Superior temporal gyrus (tissue), 1 donor: ENCODE data around the gene ALDOC.
"Not testable (repeated sequence)": the region's sequence is repeated elsewhere in the genome, so short reads cannot be mapped to it uniquely, and the experiment has no call there.

Source experiments
- DNase-seq: peaks from one replicate; pipeline ENCODE4 v3.0.0-alpha.2; 2016; ENCODE audit errors: extremely low spot score

Gene ALDOC

DNA sequence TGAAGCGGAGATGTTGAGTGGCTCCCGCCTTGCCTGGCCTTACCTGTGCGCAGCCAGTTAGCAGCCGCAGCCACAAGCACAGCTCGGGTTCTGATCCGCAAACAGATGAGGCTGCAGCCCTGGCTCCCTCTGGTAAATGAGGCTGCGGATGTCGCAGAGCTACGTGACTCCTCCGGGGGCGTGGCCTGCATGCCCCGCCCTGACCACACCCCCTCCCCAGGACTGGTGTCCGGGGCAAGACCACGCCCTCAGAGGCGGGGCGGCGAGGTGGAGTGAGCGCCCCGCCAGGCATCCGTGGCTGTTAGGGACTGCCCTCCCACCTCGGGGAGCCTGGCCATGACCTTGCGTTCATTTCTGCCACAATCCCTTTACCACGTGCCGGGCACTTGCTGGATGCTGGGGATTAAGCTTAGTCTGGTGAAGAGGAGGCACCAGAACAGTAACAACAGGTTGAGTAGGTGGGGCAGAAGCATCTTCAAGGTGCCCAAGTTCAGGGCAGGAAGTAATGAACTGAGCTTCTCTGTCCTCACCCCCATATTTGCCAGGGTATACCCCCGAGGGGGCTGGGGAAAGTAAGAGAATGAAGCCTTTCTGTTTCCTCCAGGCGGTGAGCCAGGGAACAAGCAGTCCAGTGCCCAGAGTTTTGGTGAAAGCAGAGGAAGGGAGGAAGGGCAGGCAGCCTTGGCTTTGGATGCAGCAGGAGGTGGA, at the start of gene ALDOC:
ALDOC (minus strand) TSS at position 138 of the 708 bp plus-strand sequence. CDS start 1,363 bp downstream, outside the sequence.
- peak; percentile 96 for DNase-seq

- no peak for DNase-seq
Measured at GRCh38 chr17:28624148-28624547, 47.5 kb upstream of the ALDOC start.

DNA sequence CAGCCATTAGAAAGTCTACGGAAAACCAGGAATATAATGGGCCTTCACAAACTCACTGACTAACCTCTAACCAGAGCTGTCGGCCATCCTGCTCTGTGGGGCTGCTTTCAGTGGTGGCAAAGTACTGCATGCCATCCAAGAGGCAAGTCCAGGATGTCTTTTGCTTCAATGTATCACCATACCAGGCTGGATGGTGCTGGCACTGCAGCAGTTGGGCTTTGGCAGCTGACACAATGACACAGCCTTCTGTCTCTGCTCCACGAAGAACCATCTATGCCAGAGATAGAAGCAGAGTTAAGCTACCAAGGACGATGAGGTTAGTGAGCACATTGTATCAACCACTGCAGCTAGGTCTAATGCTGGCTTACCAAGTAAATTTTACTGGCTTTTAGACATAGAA, 47.0 kb upstream of the ALDOC start:
- no peak for DNase-seq

- no peak for DNase-seq
Measured at GRCh38 chr17:28622186-28622585, 45.5 kb upstream of the ALDOC start.

DNA sequence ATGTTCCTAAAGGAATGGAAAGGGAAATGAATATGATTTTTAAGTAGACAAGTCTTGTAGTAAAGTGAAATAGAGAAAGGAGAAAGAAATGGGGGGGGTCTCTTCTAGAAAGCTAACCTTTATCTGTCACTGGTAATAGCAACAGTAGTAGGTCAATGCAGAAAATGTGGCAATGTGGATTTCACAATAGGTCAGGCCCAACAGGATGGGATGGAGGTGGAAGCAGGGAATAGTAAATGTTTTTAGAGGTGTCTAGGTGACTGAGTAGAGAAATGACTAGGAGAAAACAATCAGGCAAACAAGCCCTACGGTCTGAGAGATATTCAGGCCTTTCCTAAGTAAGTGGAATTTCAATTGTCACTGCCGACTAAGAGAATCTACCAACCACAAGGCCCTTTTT, 43.3 kb upstream of the ALDOC start:
- DNase-seq: no peak

DNA sequence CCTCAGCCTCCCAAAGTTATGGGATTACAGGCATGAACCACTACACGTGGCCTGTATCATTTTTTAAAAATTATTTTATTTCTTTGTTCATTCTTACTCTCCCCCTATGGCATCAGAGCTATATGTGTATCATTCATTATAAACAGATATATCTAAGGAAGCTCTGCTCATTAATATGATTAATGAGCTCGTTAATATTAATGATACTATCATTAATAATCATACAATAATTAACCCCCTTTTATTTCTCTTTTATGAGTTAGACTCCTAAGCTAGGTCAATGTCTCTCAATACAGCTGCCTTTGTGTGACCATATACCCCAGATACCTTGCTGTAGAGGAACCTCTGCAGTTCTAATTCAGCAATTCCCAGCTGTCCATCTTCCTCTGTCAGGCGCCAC, 41.8 kb upstream of the ALDOC start:
- DNase-seq: no peak

GRCh38 chr17:28616281-28616680, 39.6 kb upstream of the ALDOC start:
- DNase-seq: no peak

- no peak for DNase-seq
Measured at GRCh38 chr17:28615260-28615940, 38.7 kb upstream of the ALDOC start.

- DNase-seq: peak; percentile 58
Measured at GRCh38 chr17:28613931-28614381, 37.3 kb upstream of the ALDOC start, which contains the start of gene RSKR. RSKR (minus strand) TSS chr17:28614185; CDS start chr17:28614161, 24 bp downstream.

DNA sequence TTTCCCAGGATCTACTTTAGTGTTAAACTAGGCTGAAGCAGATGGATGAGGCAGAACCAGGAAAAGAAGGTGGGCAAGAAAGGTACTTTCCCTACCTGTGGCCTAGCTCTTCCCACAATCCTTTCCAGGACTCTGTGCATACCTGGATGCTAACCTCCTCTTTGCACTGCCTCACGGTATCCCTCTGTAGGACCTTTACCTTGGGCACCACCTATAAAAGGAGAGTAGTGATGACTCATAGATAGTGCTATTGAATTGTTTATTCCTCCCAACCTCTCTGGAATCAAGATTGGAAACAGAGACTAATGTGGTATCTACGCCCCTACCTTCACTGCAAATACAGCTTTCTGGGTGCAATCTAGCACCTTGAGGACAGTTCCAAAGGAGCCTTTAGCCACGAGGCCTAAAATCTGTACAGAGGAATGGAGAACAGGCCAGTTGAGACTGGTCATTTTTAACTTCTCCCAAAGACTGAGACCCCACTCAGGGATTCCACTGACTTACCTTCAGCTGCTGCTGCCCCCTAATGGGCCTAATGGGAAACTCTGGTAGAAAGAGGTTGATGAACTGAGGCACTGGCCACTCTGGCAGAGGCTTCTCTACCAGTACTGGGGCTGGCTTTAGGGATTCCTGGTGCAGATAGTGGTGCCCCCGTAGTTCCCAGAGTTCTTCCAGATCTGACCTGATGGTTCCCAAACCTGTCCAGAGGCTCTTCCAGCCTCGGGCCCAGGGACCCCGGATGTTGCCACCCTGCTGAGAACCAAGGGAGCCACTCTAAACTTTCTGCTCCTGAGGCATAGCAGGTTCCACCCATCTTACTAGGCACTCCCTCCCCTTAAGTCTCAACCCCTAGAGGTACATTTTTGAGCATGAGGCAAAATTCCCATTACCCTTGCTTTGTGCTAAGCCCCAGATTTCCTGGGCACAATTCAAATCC, 36.5 kb upstream of the ALDOC start:
- peak; percentile 72 for DNase-seq

- DNase-seq: no peak
Measured at GRCh38 chr17:28612531-28612930, 35.8 kb upstream of the ALDOC start.

DNA sequence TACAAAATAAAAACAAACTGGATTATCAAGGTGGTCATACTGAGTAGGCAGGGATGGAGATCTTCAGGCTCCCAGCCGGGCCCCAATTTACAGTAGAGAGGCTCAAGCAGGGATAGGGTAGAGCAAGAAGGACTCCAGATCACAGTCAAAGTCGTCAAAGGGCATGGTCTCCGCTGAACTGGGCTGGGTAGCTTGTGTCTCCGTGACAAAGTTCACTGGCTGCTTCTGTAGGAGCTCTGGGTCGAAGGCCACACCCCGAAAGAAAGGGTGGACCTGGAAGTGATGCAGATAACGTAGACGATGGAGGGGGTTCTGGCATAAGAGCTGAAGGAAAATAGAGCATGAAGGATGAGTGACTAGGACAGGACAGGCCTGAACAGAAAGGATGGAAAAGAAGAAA, 33.7 kb upstream of the ALDOC start:
- no peak for DNase-seq

GRCh38 chr17:28604031-28604430, 27.3 kb upstream of the ALDOC start:
- not testable (repeated sequence) for DNase-seq

DNA sequence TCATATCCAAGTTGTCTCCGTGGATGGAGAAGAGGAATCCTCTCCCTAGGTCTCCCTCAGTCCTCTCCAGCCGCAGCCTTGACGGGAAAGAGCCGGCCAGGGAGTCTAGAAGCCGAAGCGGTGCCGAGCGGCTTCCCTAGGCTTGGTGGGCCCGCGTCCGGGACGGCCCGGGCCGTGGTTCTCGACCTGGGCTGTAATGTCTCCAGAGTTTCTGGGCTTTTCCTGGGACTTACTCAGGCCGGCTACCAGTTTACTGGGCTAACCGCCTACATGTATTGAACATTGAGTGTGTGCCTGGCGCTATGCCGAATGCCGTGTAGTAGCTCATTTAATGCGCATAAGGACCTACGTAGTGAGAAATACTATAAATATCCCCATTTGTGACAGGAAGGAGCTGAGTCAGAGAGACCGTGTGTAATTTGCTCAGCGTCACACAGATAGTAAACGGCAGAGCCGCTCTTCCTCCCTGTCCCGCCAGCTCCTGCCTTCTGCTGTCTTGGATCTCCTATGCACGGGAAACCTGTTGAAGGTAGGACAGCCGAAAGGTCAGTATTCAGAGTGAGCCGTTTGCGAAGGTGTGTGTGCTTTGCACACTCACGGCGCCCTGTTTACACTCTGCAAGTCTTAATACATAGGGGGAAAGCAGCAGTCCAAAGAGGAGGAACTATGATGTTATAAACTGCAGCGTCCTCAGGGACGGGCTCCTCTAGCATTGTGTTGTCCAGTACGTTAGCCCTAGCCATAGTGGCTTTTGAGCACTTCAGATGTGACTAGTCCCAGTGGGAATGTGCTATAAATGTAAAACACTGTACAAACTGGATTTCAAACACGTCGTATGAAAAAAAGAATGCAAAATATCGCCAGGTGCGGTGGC, 22.9 kb upstream of the ALDOC start:
- peak; percentile 71 for DNase-seq

DNA sequence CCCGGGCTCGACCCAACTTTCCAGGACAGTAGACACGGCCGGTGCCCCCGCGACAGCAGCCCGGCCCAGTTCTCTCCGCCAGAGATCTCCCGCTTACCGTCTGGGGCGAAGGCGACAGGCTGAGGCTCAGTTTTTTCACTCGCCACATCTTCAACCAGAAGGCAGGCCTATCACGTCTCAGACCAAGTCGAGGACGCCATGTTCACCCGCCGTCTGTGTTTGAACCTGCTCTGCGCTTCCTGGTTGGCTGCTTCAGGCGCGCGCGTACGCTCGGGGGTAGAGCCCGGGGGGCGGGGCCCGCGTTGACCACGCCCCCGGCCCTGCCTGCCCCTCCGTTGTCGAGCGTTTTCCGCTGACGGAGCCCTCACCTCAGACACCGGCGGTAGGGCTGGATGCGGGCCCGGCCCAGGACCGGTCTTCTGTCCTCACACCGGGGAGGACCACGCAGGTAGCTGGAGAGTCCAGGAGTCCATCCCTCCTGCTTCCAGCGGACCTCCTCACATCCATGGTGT, 22.2 kb upstream of the ALDOC start, which contains the start of gene SPAG5:
SPAG5 (minus strand) TSS at position 227 of the 512 bp plus-strand sequence; CDS start at position 148, 79 bp downstream.
- peak; percentile 87 for DNase-seq

DNA sequence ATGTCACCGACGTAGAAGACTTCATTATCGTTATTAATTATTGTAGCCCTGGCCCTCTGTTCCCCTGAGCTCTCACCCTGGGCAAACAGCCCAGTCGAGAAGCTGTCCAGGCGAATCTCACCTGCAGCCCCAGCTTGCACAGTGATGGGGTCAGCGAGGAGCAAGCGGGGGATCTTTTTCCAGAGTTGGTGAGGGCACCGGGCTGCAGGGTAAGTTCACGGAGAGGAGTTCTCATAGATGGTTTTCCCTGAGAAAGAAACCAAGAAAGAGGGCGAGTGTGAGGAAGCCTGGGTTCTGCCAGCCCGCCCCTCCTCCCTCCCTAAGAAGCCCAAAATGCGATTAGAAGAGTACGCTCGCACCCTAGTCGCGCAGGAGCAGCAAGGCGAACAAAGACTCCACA, 21.7 kb upstream of the ALDOC start:
- DNase-seq: no peak

GRCh38 chr17:28597606-28598383, 21.1 kb upstream of the ALDOC start:
- DNase-seq: no peak

DNA sequence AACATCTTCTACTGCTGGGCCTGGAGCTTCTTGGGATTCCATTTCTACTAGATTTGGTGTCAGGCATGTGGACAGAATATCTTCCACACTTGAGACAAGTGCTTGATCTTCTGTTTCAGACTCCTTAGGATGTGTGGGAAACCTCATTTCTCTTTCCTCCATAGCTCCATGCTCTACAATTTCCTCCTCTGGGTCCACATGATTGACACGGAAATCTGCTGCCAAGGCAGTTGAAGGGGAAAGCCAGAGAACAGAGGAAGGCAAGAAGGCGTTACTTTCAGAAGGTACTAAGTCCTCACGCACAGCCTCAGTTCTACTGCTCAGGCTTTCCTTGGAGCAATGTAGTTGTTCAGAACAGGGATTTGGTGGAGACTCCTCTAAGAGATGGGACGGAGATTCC, 15.6 kb upstream of the ALDOC start:
- no peak for DNase-seq

GRCh38 chr17:28585851-28586250, 9.2 kb upstream of the ALDOC start:
- DNase-seq: no peak

DNA sequence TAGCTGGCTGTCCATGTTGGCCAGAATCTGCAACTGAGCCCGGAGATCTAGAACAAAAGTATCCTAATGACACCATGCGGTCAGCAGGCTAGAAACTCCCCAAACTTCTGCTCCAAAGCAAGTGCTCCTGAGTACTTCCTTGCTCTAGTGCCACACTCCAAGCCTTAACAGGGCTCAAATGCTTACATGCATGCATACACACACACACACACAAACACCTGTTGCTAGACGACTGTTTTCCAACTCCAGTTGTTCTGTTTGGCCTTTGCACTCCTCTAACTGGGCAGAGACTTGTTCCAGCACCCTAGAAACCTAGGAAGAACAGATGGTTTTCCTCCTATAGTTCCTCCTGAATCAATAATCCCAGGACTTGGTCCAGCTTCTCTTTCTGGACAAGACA, 7.7 kb upstream of the ALDOC start:
- no peak for DNase-seq
